Muscle layer of duodenum (tissue), 2 donors: Measurements from ENCODE around the gene GRIK3.
"Not testable (repeated sequence)": the region's sequence is repeated elsewhere in the genome, so short reads cannot be mapped to it uniquely, and the experiment has no call there.

Experiments
- H3K27ac ChIP-seq: one replicate; pipeline ENCODE4 v1.7.0; 2013; ENCODE audit warnings: mild to moderate bottlenecking, low read length
- H3K27me3 ChIP-seq: one replicate; pipeline ENCODE4 v1.7.0; 2013; ENCODE audit warnings: low read depth, mild to moderate bottlenecking, control low read depth, low read length
- H3K36me3 ChIP-seq, 2 donors: one replicate each; pipeline ENCODE4 v1.7.0; 2013; ENCODE audit warnings: low read length in 2 of 2, control low read depth in 1 of 2, mild to moderate bottlenecking in 1 of 2; ENCODE audit not compliant: insufficient read depth in 2 of 2, control insufficient read depth in 1 of 2
- H3K4me1 ChIP-seq, 2 donors: one replicate each; pipeline ENCODE4 v1.7.0; 2013; ENCODE audit warnings: low read length in 2 of 2, mild to moderate bottlenecking in 2 of 2, control low read depth in 1 of 2, moderate library complexity in 1 of 2; ENCODE audit not compliant: insufficient read depth in 2 of 2, control insufficient read depth in 1 of 2
- H3K4me3 ChIP-seq, 2 donors: one replicate each; pipeline ENCODE4 v1.7.0; 2013; ENCODE audit warnings: low read length in 2 of 2, low read depth in 1 of 2, mild to moderate bottlenecking in 1 of 2
- H3K9me3 ChIP-seq, 2 donors: one replicate each; pipeline ENCODE4 v1.7.0; 2013; ENCODE audit warnings: low read length in 2 of 2, control low read depth in 1 of 2, mild to moderate bottlenecking in 1 of 2; ENCODE audit not compliant: control insufficient read depth in 1 of 2
- donor health status: healthy.

GRIK3 gene

DNA sequence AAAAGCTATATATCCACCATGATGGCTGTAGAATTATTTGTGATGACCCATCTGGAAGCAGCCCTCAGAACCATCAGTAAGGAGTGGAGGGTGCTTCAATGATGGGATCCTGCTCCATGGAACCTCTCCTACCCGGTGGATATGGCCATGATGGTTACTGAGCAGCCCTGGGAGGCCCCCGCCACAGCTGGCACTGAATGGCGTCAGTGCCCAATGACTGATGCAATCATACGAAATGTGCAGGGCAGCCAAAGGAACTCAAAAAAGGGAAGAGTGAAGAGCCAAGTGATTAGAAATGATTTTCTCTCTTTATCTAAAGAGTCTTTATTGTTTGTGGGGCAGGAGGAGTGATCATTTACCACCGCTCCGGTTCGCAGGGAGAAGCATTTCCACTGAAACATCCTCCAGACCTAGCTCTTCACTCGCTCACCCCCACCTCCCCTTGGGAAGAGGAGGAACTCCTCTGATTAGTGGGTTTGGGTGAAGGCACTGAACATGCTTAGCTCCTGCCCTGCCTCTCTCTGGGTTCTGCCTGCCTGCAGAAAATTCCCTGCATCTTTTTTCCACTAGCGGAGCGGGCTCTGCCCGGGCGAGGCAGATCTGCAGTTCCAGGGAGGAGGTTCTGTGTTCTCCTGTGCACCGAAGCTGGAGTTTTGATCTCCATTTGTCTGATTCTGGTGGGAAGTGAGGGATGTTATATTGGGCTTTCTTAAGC is 260.3 kb downstream of the GRIK3 start:
- no peak overlapping the region for H3K27ac ChIP-seq
- H3K27me3 ChIP-seq, result no peaks in the 10 kb centered on the region
- no peaks in the 10 kb centered on the region for H3K36me3 ChIP-seq
- H3K4me3 ChIP-seq, result no peak overlapping the region
- H3K4me1 ChIP-seq, result no peaks in the 10 kb centered on the region
- H3K9me3 ChIP-seq, result no peaks in the 10 kb centered on the region

DNA sequence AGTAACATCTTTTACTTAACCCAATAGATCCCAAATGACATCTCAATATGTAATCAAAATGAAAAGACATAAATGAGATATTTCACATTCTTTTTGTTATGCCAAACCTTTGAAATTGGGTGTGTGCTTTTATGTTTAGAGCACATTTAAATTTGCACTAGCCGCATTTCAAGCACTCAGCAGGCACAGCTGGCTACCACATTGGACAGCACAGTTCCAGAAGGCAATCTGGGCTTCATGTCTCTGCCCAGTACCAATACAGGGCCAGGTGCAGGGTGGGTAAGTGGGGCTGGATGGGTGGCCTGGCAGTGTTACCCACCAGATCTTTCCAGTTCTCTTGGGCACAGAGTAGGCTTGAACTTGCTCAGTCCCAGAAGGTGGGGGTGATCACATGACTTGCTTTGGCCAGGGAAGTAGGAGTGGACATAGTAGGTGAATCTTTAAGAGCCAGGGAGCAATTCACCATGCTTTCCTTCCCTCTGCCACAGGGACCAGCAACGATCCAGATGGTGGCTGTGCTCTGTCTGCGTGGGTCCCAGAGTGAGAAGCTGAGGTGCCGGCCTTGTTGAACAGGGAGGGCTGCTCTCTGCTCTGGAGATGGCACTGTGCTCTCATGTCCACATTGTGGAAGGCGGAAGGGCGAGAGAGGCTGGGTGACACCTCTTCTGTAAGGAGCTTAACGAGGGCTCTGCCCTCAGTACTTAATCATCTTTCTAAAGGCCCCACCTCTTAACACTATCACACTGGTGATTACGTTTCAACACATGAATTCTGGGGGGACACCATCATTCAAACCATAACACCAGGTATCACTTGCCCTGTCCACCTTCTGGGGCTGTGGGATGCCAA is 261.4 kb downstream of the GRIK3 start:
- Histone ChIP-seq H3K4me3 (no peak overlapping the region), H3K4me1 (no peaks in the 10 kb centered on the region), H3K27ac (no peak overlapping the region), H3K27me3 (peaks cover 6% of the 10 kb centered on the region), H3K9me3 (no peaks in the 10 kb centered on the region), H3K36me3 (no peaks in the 10 kb centered on the region)

DNA sequence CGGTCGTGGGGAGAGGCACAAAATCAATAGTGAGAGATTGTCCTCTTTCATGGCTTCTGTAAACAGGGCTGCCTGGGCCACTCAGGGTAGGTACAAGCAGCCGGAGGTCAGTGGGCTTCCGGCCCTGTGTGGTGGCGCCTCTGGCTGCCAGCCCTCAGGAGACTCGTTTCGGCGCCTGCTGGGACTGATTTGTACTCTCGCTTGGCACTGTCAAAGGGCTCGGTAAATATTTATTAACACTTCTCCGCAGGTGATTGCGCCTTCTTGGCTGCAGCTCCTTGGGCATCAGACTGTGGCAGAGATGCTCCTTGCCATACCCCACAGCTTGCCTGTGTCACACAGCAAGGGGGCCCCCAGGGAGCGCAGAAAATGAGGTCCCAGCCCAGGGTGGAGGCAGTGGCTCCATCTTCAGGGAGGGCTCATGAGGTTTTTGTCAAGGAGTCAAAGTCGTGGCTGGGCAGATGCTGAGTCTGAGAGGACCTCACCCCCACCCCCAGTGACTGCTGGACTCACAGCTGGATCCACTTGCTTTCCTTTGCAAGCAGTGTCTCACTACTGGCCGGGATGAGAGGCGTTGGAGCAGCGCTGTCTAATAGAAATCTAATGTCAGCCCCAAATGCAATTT is 262.5 kb downstream of the GRIK3 start:
- Histone ChIP-seq H3K27ac (no peak overlapping the region), H3K36me3 (no peaks in the 10 kb centered on the region), H3K4me3 (no peak overlapping the region), H3K9me3 (no peaks in the 10 kb centered on the region), H3K4me1 (no peaks in the 10 kb centered on the region), H3K27me3 (peaks cover 6% of the 10 kb centered on the region)

DNA sequence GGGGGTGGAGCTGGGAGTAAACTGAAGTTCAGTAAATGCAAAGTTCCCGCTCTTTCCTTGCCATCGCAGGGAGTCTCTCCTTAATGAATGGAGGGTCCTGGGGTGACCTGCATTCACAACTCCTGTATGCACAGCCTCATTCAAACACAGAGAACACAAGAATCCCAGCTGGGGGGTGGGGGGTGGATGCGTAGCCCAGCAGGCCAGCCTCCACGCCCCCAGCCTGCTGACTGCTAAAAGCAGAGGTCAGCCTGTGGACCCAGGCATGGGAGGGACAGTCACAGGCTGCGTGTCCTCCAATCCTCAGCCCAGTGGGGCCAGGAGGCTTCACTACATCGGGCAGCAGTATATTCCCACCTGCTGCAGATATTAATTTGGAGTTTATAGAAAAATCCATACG is 263.1 kb downstream of the GRIK3 start:
- Histone ChIP-seq H3K9me3 (no peaks in the 10 kb centered on the region), H3K27ac (no peak overlapping the region), H3K4me3 (no peak overlapping the region), H3K36me3 (no peaks in the 10 kb centered on the region), H3K27me3 (peaks cover 6% of the 10 kb centered on the region), H3K4me1 (no peaks in the 10 kb centered on the region)

DNA sequence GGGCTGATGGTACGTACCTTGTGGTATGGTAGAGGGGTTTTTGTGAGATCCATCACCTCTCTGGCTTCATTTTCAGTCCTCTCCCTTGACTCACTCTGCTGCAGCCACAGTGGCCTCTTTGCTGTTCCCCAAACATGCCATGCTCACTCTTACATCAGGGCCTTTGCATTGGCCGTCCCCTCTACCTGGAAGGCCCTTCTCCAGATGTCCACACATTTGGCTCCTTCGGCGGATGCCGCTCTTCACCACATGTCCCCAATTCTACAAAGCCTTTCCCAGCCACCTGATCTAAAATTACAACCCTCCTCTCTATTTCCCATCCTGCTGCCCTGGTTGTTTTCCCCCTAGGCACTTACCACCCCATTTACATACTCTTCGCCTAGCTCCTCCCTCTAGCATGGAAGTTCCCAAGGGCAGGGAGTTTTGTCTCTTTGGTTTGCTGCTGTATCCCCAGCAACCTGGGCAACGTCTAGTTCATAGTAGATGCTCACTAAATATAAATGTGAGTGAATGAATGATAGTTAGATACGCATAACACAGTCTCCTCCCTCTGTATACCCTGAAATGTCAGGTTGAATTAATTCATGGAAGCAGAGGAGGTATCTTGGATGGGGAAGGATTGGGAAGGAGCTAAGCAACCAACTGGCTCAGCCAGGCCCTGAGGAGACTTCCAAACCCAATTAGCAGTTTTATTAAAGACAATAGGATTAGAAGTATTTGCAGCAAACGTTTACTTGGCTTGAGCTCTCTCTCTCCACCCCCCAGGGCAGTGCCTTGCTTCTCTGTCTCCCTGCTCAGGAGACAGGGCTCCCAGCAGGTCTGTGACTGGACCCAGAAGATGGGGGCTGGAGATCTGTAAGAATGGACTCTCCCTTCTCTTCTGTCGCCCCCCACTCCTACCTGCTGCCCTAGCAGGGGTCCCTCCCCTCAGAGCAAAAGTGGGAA is 264.2 kb downstream of the GRIK3 start:
- no peaks in the 10 kb centered on the region for H3K9me3 ChIP-seq
- H3K36me3 ChIP-seq, result no peaks in the 10 kb centered on the region
- no peak overlapping the region for H3K27ac ChIP-seq
- H3K4me3 ChIP-seq, result no peak overlapping the region
- H3K4me1 ChIP-seq, result no peaks in the 10 kb centered on the region
- H3K27me3 ChIP-seq, result peaks cover 6% of the 10 kb centered on the region

DNA sequence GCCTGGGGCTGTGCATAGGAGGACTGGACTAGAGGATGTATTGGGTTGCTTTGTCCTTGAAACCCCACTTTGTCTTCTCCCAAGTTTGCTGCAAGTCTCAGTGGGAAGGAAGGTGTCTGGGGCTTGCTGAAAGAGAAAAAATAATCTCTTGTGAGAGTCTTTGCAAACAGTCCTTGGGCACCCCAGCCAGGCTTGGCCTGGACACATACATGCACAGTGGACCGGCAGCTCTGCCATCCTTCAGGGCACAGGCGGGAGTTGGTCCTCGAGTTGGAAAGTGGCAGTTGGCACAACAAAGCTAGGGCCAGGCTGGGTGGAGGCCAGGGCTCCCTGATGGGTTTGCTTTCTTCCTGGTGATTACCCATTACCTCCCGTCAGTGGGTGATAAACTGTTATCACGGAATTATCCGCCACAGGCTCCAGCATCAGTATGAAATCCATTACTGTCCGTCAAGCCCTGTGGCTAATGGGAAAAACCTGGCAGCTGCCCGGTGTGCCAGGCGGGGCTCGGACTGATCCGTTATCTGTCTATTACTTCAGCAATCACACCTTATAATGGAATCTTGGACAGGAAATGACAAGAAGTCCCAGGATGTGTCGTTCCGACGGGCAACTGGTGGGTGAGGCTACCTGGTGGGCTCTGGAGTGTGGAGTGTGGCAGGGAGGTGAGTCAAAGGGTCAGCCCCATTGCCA is 265.7 kb downstream of the GRIK3 start:
- no peaks in the 10 kb centered on the region for H3K4me1 ChIP-seq
- no peak overlapping the region for H3K27ac ChIP-seq
- H3K27me3 ChIP-seq, result peaks cover 6% of the 10 kb centered on the region
- no peaks in the 10 kb centered on the region for H3K9me3 ChIP-seq
- H3K36me3 ChIP-seq, result no peaks in the 10 kb centered on the region
- no peak overlapping the region for H3K4me3 ChIP-seq

DNA sequence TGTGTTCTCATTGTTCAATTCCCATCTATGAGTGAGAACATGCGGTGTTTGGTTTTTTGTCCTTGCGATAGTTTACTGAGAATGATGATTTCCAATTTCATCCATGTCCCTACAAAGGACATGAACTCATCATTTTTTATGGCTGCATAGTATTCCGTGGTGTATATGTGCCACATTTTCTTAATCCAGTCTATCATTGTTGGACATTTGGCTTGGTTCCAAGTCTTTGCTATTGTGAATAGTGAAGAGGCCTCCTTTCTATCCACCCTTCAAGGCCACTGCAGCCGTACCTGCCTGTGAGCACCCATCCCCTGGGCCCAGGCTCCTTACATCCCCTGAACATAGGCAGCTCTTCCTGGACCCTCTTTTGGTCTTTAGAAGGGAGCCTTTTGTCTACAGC is 266.9 kb downstream of the GRIK3 start:
- not testable (repeated sequence) for H3K4me1 ChIP-seq, H3K36me3 ChIP-seq, H3K27me3 ChIP-seq, H3K4me3 ChIP-seq, H3K27ac ChIP-seq, H3K9me3 ChIP-seq

DNA sequence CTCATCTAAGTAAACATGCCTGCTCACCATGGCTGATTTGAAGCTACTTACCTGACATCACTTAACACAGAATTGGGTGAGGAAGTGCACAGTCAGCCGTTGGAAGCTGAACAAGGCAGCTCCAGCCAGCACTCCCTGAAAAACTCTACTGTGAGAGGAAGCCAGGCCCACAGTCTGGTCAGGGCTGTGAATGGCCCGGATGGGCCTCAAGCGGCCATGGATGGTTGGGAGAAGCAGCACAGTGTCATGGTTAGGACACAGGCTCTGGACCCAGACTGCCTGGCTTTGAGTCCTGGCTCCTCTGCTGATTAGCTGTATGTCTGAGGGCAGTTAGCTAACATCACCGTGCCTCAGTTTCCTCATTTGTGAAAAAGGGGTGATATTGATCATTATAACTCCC is 267.8 kb downstream of the GRIK3 start:
- H3K27ac ChIP-seq, result no peak overlapping the region
- no peak overlapping the region for H3K4me3 ChIP-seq
- no peaks in the 10 kb centered on the region for H3K36me3 ChIP-seq
- H3K4me1 ChIP-seq, result no peaks in the 10 kb centered on the region
- H3K27me3 ChIP-seq, result peaks cover 6% of the 10 kb centered on the region
- H3K9me3 ChIP-seq, result no peaks in the 10 kb centered on the region

DNA sequence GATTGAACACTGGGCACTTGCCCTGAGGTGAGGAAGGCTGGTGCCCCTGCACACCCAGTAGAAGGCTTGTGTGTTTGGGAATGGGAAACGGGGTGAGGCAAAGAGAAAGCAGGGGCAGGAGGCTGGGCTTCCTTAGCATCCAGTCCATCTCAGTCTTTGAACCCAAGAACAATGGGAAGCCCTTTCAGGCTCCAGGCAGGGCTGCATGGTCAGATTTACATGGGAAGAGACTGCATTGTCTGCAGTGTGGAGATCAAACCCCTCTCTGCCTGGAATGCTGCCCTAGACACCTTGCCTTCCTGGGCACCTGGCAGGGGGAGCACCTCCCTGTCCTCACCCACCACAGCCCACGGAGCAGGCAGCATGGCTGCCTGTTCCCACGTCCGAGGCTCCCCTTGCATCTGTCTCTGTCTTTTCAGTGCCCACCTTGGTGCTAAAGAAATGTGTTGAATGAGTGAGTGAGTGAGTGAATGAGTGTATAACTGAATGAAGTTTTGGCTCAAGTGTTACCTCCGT is 268.5 kb downstream of the GRIK3 start:
- Histone ChIP-seq H3K9me3 (no peaks in the 10 kb centered on the region), H3K27ac (no peak overlapping the region), H3K27me3 (peaks cover 6% of the 10 kb centered on the region), H3K4me1 (no peaks in the 10 kb centered on the region), H3K36me3 (no peaks in the 10 kb centered on the region), H3K4me3 (no peak overlapping the region)

DNA sequence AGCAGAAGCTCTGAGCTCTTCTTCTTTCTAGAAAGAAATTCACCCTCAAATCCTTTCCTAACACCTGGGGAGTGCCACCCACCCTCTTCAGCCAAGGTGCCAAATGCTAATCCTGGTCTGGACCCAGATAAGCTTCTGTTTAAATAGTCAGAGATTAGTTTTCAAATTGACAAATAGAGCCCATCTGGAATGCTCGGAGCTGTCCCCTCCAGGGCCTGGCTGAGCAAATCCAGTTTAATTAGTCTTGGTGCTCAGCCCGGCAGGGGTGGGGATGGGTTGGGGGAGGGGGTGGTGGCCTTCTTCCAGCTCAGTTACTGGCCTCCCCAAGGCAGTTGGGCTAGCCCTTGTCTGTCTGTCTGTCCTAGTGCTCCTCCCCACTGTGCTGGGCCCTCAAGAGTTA is 269.5 kb downstream of the GRIK3 start:
- Histone ChIP-seq H3K4me1 (no peaks in the 10 kb centered on the region), H3K36me3 (no peaks in the 10 kb centered on the region), H3K4me3 (no peak overlapping the region), H3K27ac (no peak overlapping the region), H3K27me3 (peaks cover 6% of the 10 kb centered on the region), H3K9me3 (peaks cover under 1 to 5% of the 10 kb centered on the region in 2 donors)
